CD4-positive, CD25-positive, alpha-beta regulatory T cell (primary cell): ENCODE results near the gene CCBE1. TPM values are rescaled to one million over a fixed set of nuclear protein-coding genes. Genes with fewer than 3 reads are reported as not detected.
A peak's percentile ranks its signal among the peaks of the same experiment; 100 is the strongest.

Experiments
- ATAC-seq, 2 donors: fragments of 150-1000 bp; cut with Tn5 transposase; one replicate each; pipeline ENCODE4 v1.10.0; 2021; ENCODE audit warnings: low read depth in 2 of 2, moderate number of reproducible peaks in 2 of 2, moderate library complexity in 1 of 2
- DNase-seq, 3 donors: peaks; one replicate each; pipeline versions ENCODE4 v3.0.0 to v3.0.0-alpha.2; 2012 to 2022; ENCODE audit warnings: mixed read lengths in 1 of 3
- H3K27ac ChIP-seq: one replicate; pipeline ENCODE4 v1.7.0; 2013; ENCODE audit warnings: mild to moderate bottlenecking, low read length; ENCODE audit not compliant: insufficient read depth, poor library complexity, severe bottlenecking
- H3K27me3 ChIP-seq: one replicate; pipeline ENCODE4 v1.7.0; 2013; ENCODE audit warnings: low read length; ENCODE audit not compliant: control insufficient read depth, insufficient read depth
- H3K36me3 ChIP-seq: one replicate; pipeline ENCODE4 v1.7.0; 2013; ENCODE audit warnings: mild to moderate bottlenecking, low read length, moderate library complexity; ENCODE audit not compliant: control insufficient read depth, insufficient read depth
- H3K4me1 ChIP-seq: 2 replicates; pipeline ENCODE4 v1.7.0; 2013; ENCODE audit warnings: mild to moderate bottlenecking, low read length; ENCODE audit not compliant: insufficient read depth, control insufficient read depth, poor library complexity, severe bottlenecking
- H3K4me3 ChIP-seq: one replicate; pipeline ENCODE4 v1.7.0; 2013; ENCODE audit warnings: low read depth, mild to moderate bottlenecking, low read length, moderate library complexity
- H3K9me3 ChIP-seq, 2 experiments: 1 replicate in 1 of 2; 2 replicates in 1 of 2; pipeline ENCODE4 v1.7.0; 2013; ENCODE audit warnings: low read length in 2 of 2, mild to moderate bottlenecking in 1 of 2, moderate library complexity in 1 of 2; ENCODE audit not compliant: control insufficient read depth in 2 of 2
- H3K27ac Mint-ChIP-seq, 3 donors: one replicate each; pipeline ENCODE4 v1.8.0; 2020 to 2022; ENCODE audit warnings: mild to moderate bottlenecking in 3 of 3, mixed read lengths in 3 of 3, moderate library complexity in 2 of 3
- H3K27me3 Mint-ChIP-seq: one replicate; pipeline ENCODE4 v1.8.0; 2022; ENCODE audit warnings: mild to moderate bottlenecking, mixed read lengths
- H3K36me3 Mint-ChIP-seq: one replicate; pipeline ENCODE4 v1.8.0; 2020; ENCODE audit warnings: mixed read lengths
- H3K4me1 Mint-ChIP-seq, 4 donors: one replicate each; pipeline ENCODE4 v1.8.0; 2020 to 2022; ENCODE audit warnings: mixed read lengths in 4 of 4, mild to moderate bottlenecking in 1 of 4
- H3K4me3 Mint-ChIP-seq, 4 donors: one replicate each; pipeline ENCODE4 v1.8.0; 2020 to 2022; ENCODE audit warnings: mild to moderate bottlenecking in 4 of 4, mixed read lengths in 4 of 4, moderate library complexity in 3 of 4
- H3K9me3 Mint-ChIP-seq, 7 donors: one replicate each; pipeline ENCODE4 v1.8.0; 2020 to 2022; ENCODE audit warnings: mixed read lengths in 7 of 7, mild to moderate bottlenecking in 3 of 7, moderate library complexity in 2 of 7
- polyA plus RNA-seq, 4 donors: library from polyadenylated mRNA; unstranded; fragments of 300-500 nt; fragmentation: Illumina TruSeq; gene quantifications; one replicate each; pipeline ENCODE4 v1.2.3, GENCODE V29; 2021
- total RNA-seq: library from RNA; stranded (reverse); gene quantifications from one replicate; pipeline ENCODE4 v1.2.3, GENCODE V29; 2022

CCBE1 gene
- total and polyA plus RNA-seq, 5 donors from 2014 or later, result not detected

GRCh38 chr18:59675346-59675745 lies 21.9 kb downstream of the CCBE1 start:
- no peaks in the 10 kb centered on the region for H3K36me3 ChIP-seq
- no peaks in the 10 kb centered on the region for H3K36me3 Mint-ChIP-seq
- H3K4me1 ChIP-seq, result no peaks in the 10 kb centered on the region
- no peaks in the 10 kb centered on the region for H3K4me1 Mint-ChIP-seq
- no peaks in the 10 kb centered on the region for H3K9me3 ChIP-seq
- H3K4me3 Mint-ChIP-seq, result no peak overlapping the region
- ATAC-seq (no peak), DNase-seq (no peak)
- H3K27ac ChIP-seq, result no peak overlapping the region
- H3K27me3 ChIP-seq, result peaks cover 3% of the 10 kb centered on the region
- no peak overlapping the region for H3K27ac Mint-ChIP-seq
- peaks cover 0 to 3% (median 0%) of the 10 kb centered on the region in 7 donors for H3K9me3 Mint-ChIP-seq
- peaks cover 6% of the 10 kb centered on the region for H3K27me3 Mint-ChIP-seq
- H3K4me3 ChIP-seq, result no peak overlapping the region

- Mint-ChIP-seq H3K27me3 (peaks cover 1% of the 10 kb centered on the region), H3K4me3 (no peak overlapping the region), H3K9me3 (peaks cover 0 to 3% (median 0%) of the 10 kb centered on the region in 7 donors), H3K36me3 (no peaks in the 10 kb centered on the region), H3K27ac (no peak overlapping the region), H3K4me1 (no peaks in the 10 kb centered on the region)
- H3K27me3 ChIP-seq, result peaks cover 3% of the 10 kb centered on the region
- H3K36me3 ChIP-seq, result no peaks in the 10 kb centered on the region
- no peak overlapping the region for H3K4me3 ChIP-seq
- no peaks in the 10 kb centered on the region for H3K9me3 ChIP-seq
- DNase-seq (no peak), ATAC-seq (no peak)
- H3K4me1 ChIP-seq, result no peaks in the 10 kb centered on the region
- H3K27ac ChIP-seq, result no peak overlapping the region
These were observed 22.3 kb downstream of the CCBE1 start for GRCh38 chr18:59674903-59675270.

- H3K27me3 ChIP-seq, result peaks cover 3% of the 10 kb centered on the region
- ATAC-seq (no peak), DNase-seq (no peak)
- Mint-ChIP-seq H3K4me3 (peak overlapping the region in 1 of 4 donors; percentile 65), H3K36me3 (no peaks in the 10 kb centered on the region), H3K27me3 (no peaks in the 10 kb centered on the region), H3K9me3 (peaks cover 0 to 3% (median 0%) of the 10 kb centered on the region in 7 donors), H3K4me1 (no peaks in the 10 kb centered on the region), H3K27ac (no peak overlapping the region)
- H3K36me3 ChIP-seq, result no peaks in the 10 kb centered on the region
- H3K9me3 ChIP-seq, result no peaks in the 10 kb centered on the region
- H3K4me3 ChIP-seq, result no peak overlapping the region
- no peak overlapping the region for H3K27ac ChIP-seq
- H3K4me1 ChIP-seq, result no peaks in the 10 kb centered on the region
These were observed 22.9 kb downstream of the CCBE1 start for GRCh38 chr18:59674186-59674902.

DNA sequence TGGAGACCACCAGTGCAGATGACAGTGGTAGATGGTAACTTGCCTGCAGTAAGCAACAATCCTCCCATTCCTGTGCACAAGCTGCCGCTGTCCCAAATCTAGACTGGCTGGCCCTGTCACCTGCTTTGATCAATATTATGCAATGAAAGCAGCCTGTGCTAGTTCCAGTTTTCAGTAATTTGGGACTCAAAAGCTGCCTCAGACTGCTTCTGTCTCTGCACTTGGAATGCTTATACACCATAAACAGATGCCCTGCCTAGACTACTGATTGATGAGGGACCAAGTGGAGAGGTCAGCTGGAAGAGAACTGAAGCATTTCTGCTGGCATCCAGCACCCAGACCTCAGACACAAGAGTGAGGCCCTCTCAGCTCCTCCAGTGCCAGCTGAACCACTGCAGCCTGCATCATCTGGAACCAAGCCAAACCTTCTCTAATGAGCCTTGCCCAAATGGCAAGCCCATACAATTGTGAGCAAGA lies 24.9 kb downstream of the CCBE1 start:
- ATAC-seq, result no peak
- Mint-ChIP-seq H3K4me1 (no peaks in the 10 kb centered on the region), H3K36me3 (no peaks in the 10 kb centered on the region), H3K4me3 (no peak overlapping the region), H3K27ac (no peak overlapping the region), H3K9me3 (peaks cover 0 to 3% (median 0%) of the 10 kb centered on the region in 7 donors), H3K27me3 (no peaks in the 10 kb centered on the region)
- H3K4me1 ChIP-seq, result no peaks in the 10 kb centered on the region
- peaks cover 3% of the 10 kb centered on the region for H3K27me3 ChIP-seq
- no peaks in the 10 kb centered on the region for H3K9me3 ChIP-seq
- DNase-seq, result no peak
- H3K36me3 ChIP-seq, result no peaks in the 10 kb centered on the region
- no peak overlapping the region for H3K4me3 ChIP-seq
- H3K27ac ChIP-seq, result no peak overlapping the region

- Histone ChIP-seq H3K27ac (no peak overlapping the region), H3K4me3 (no peak overlapping the region), H3K36me3 (no peaks in the 10 kb centered on the region), H3K4me1 (no peaks in the 10 kb centered on the region), H3K27me3 (peaks cover 3% of the 10 kb centered on the region), H3K9me3 (no peaks in the 10 kb centered on the region)
- no peaks in the 10 kb centered on the region for H3K36me3 Mint-ChIP-seq
- H3K27me3 Mint-ChIP-seq, result no peaks in the 10 kb centered on the region
- no peaks in the 10 kb centered on the region for H3K4me1 Mint-ChIP-seq
- no peak overlapping the region for H3K4me3 Mint-ChIP-seq
- H3K9me3 Mint-ChIP-seq, result peaks cover 0 to 3% (median 0%) of the 10 kb centered on the region in 7 donors
- H3K27ac Mint-ChIP-seq, result no peak overlapping the region
- DNase-seq, result no peak
- ATAC-seq, result no peak
These were observed 25.7 kb downstream of the CCBE1 start for GRCh38 chr18:59671551-59671950.

DNA sequence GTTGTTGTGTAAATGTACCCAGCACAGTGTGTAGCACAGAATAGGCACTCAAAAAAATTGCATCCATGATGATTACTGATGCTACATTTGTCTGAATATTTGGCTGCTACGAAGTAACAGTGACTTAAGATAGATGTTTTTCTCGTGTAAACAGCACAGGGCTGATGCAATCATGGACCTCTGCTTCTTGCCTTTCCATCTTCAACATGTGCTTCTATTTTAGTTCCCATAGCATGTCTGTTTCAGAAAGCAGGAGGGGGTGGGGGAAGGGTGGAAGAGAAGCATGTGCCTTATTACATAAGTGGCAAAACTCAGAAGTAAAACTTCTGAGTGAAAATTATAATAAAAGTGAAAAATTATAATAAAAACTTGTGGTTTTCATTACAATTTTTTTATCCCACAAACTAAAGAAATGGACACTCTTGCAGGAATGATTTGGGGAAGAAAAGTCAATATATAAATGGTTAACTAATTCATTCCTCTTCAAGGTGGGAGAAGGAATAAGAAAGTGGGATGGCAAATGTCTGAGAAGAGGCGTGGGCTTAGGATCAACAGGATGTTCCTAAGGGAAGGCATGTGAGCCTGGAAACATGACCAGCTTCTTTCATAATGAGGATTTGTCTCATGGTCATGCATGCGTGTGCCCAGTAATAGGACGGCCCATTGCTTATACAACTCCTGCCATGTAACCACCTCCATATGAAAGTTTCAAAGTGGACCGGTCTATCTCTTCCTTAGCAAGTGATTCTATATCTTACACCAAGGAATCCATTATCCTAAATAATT lies 27.2 kb downstream of the CCBE1 start:
- Histone ChIP-seq H3K27ac (no peak overlapping the region), H3K4me3 (no peak overlapping the region), H3K36me3 (no peaks in the 10 kb centered on the region), H3K4me1 (no peaks in the 10 kb centered on the region), H3K9me3 (no peaks in the 10 kb centered on the region), H3K27me3 (no peaks in the 10 kb centered on the region)
- no peak for ATAC-seq
- Mint-ChIP-seq H3K36me3 (no peaks in the 10 kb centered on the region), H3K27me3 (no peaks in the 10 kb centered on the region), H3K27ac (no peak overlapping the region), H3K4me3 (no peak overlapping the region), H3K4me1 (no peaks in the 10 kb centered on the region), H3K9me3 (peaks cover 0 to 5% (median 0%) of the 10 kb centered on the region in 7 donors)
- no peak for DNase-seq

- no peaks in the 10 kb centered on the region for H3K36me3 ChIP-seq
- no peak overlapping the region for H3K4me3 ChIP-seq
- ATAC-seq, result no peak
- DNase-seq, result no peak
- H3K9me3 ChIP-seq, result no peaks in the 10 kb centered on the region
- Mint-ChIP-seq H3K4me1 (no peaks in the 10 kb centered on the region), H3K27ac (no peak overlapping the region), H3K9me3 (peaks cover 0 to 5% (median 0%) of the 10 kb centered on the region in 7 donors), H3K36me3 (no peaks in the 10 kb centered on the region), H3K27me3 (no peaks in the 10 kb centered on the region), H3K4me3 (no peak overlapping the region)
- H3K27ac ChIP-seq, result no peak overlapping the region
- no peaks in the 10 kb centered on the region for H3K4me1 ChIP-seq
- H3K27me3 ChIP-seq, result no peaks in the 10 kb centered on the region
These were observed 29.7 kb downstream of the CCBE1 start for GRCh38 chr18:59667488-59667887.
